Measurements from ENCODE around the gene TMEM63C. TPM values are rescaled to one million over a fixed set of nuclear protein-coding genes. Genes with fewer than 3 reads are reported as not detected.

Gene TMEM63C
- total RNA-seq, 1 donor from 2014 or later: 0.63 TPM

GRCh38 chr14:77249286-77249685 lies 67.7 kb downstream of the TMEM63C start:
- intact Hi-C loops (cut with micrococcal nuclease): no loop called here
- peaks cover 18% of the 10 kb centered on the region for H3K27me3 ChIP-seq (ENCODE audit: low read depth)
- H3K27ac ChIP-seq (replicated peaks): no peak overlapping the region
- H3K4me1 ChIP-seq: no peaks in the 10 kb centered on the region
- DNase-seq: no peak
- H3K4me3 ChIP-seq: no peak overlapping the region
- no peaks in the 10 kb centered on the region for H3K36me3 ChIP-seq
- H3K9me3 ChIP-seq (replicated peaks): no peaks in the 10 kb centered on the region
- TF ChIP-seq CTCF (IDR thresholded peaks at IDR 0.05; ENCODE audit: borderline replicate concordance): no peak

GRCh38 chr14:77250927-77251326 lies 69.3 kb downstream of the TMEM63C start:
- intact Hi-C loops (cut with micrococcal nuclease): no loop called here
- H3K27me3 ChIP-seq (ENCODE audit: low read depth): peaks cover 18% of the 10 kb centered on the region
- no peaks in the 10 kb centered on the region for H3K9me3 ChIP-seq (replicated peaks)
- no peak for TF ChIP-seq CTCF (IDR thresholded peaks at IDR 0.05; ENCODE audit: borderline replicate concordance)
- H3K27ac ChIP-seq (replicated peaks): no peak overlapping the region
- DNase-seq: no peak
- no peaks in the 10 kb centered on the region for H3K36me3 ChIP-seq
- H3K4me1 ChIP-seq: no peaks in the 10 kb centered on the region
- no peak overlapping the region for H3K4me3 ChIP-seq

- no peak overlapping the region for H3K4me3 ChIP-seq
- H3K9me3 ChIP-seq (replicated peaks): no peaks in the 10 kb centered on the region
- no peak for TF ChIP-seq CTCF (IDR thresholded peaks at IDR 0.05; ENCODE audit: borderline replicate concordance)
- no peaks in the 10 kb centered on the region for H3K4me1 ChIP-seq
- intact Hi-C loops (cut with micrococcal nuclease): no loop called here
- no peak for DNase-seq
- H3K36me3 ChIP-seq: no peaks in the 10 kb centered on the region
- peaks cover 27% of the 10 kb centered on the region for H3K27me3 ChIP-seq (ENCODE audit: low read depth)
- no peak overlapping the region for H3K27ac ChIP-seq (replicated peaks)
Measured at GRCh38 chr14:77251870-77252269, 70.3 kb downstream of the TMEM63C start.

- TF ChIP-seq CTCF (IDR thresholded peaks at IDR 0.05; ENCODE audit: borderline replicate concordance): no peak
- Histone ChIP-seq H3K4me1 (no peaks in the 10 kb centered on the region), H3K27me3 (ENCODE audit: low read depth) (peaks cover 44% of the 10 kb centered on the region), H3K36me3 (no peaks in the 10 kb centered on the region), H3K4me3 (no peak overlapping the region), H3K9me3 (replicated peaks) (no peaks in the 10 kb centered on the region), H3K27ac (replicated peaks) (no peak overlapping the region)
- DNase-seq: no peak
- intact Hi-C loops (cut with micrococcal nuclease): no loop called here
Measured at GRCh38 chr14:77253333-77254190, 72.0 kb downstream of the TMEM63C start.

- no peak for DNase-seq
- H3K9me3 ChIP-seq (replicated peaks): no peaks in the 10 kb centered on the region
- no peak overlapping the region for H3K4me3 ChIP-seq
- no peaks in the 10 kb centered on the region for H3K36me3 ChIP-seq
- intact Hi-C loops (cut with micrococcal nuclease): no loop called here
- H3K4me1 ChIP-seq: no peaks in the 10 kb centered on the region
- no peak for TF ChIP-seq CTCF (IDR thresholded peaks at IDR 0.05; ENCODE audit: borderline replicate concordance)
- H3K27me3 ChIP-seq (ENCODE audit: low read depth): peaks cover 74% of the 10 kb centered on the region
- H3K27ac ChIP-seq (replicated peaks): no peak overlapping the region
Measured at GRCh38 chr14:77256694-77257093, 75.1 kb downstream of the TMEM63C start.
